Smooth muscle cell (in vitro differentiated cells): ENCODE measurements around the gene ADAM19. TPM values are rescaled to one million over a fixed set of nuclear protein-coding genes. Genes with fewer than 3 reads are reported as not detected.
"Not testable (repeated sequence)": the region's sequence is repeated elsewhere in the genome, so short reads cannot be mapped to it uniquely, and the experiment has no call there.

Experiments
- DNase-seq: peaks from one replicate; lab custom pipeline; 2025; ENCODE audit not compliant: unreplicated experiment; lab: John Stamatoyannopoulos, UW
- H2AFZ ChIP-seq: fragments of 200-600 bp; sonication (generic); 2 replicates; pipeline ENCODE4 v1.6.0; 2016; ENCODE audit warnings: antibody characterized with exemption, low read depth, mild to moderate bottlenecking
- H3F3A ChIP-seq: fragments of 200-600 bp; sonication (generic); 2 replicates; pipeline ENCODE4 v1.6.0; 2017; ENCODE audit warnings: antibody characterized with exemption, low read depth
- H3K27ac ChIP-seq: fragments of 200-600 bp; sonication (generic); 2 replicates; pipeline ENCODE4 v1.5.1; 2016; ENCODE audit warnings: low read depth, mild to moderate bottlenecking
- H3K27me3 ChIP-seq: fragments of 200-600 bp; sonication (generic); 2 replicates; pipeline ENCODE4 v1.6.1; 2016; ENCODE audit warnings: low read depth, mild to moderate bottlenecking
- H3K36me3 ChIP-seq: fragments of 200-600 bp; sonication (generic); 2 replicates; pipeline ENCODE4 v1.5.1; 2016; ENCODE audit warnings: low read depth
- H3K4me1 ChIP-seq: fragments of 200-600 bp; sonication (generic); 2 replicates; pipeline ENCODE4 v1.5.1; 2016; ENCODE audit warnings: low read depth
- H3K4me2 ChIP-seq: fragments of 200-600 bp; sonication (generic); 2 replicates; pipeline ENCODE4 v1.6.0; 2016; ENCODE audit warnings: mild to moderate bottlenecking
- H3K4me3 ChIP-seq: fragments of 200-600 bp; sonication (generic); 2 replicates; pipeline ENCODE4 v1.5.1; 2016; ENCODE audit warnings: mild to moderate bottlenecking
- H3K79me2 ChIP-seq: fragments of 200-600 bp; sonication (generic); 2 replicates; pipeline ENCODE4 v1.6.0; 2016; ENCODE audit warnings: low read depth, mild to moderate bottlenecking
- H3K9ac ChIP-seq: fragments of 200-600 bp; sonication (generic); 2 replicates; pipeline ENCODE4 v1.6.0; 2016; ENCODE audit warnings: low read depth
- H3K9me3 ChIP-seq: fragments of 200-600 bp; sonication (generic); replicated peaks from 2 replicates; pipeline ENCODE4 v1.5.1; 2016; ENCODE audit warnings: low read depth
- H4K20me1 ChIP-seq: fragments of 200-600 bp; sonication (generic); 2 replicates; pipeline ENCODE4 v1.6.0; 2016; ENCODE audit warnings: low read depth
- CTCF ChIP-seq: fragments of 200-600 bp; sonication (generic); IDR thresholded peaks from 2 replicates; pipeline ENCODE4 v1.5.1; 2017; ENCODE audit warnings: borderline replicate concordance, mild to moderate bottlenecking, antibody characterized with exemption; ENCODE audit not compliant: insufficient read depth, poor library complexity, severe bottlenecking
- WGBS: methylation state at CpG from one replicate; pipeline ENCODE4 v1.1.7; 2016; ENCODE audit warnings: low lambda C conversion rate; 5-methylcytosine and 5-hydroxymethylcytosine counted together
- polyA plus RNA-seq: library from polyadenylated mRNA; unstranded; fragments of >200 nt; fragmentation: Nextera tagmentation; extraction: Ambion mirVana; gene quantifications from 2 replicates; pipeline ENCODE4 v1.2.1, GENCODE V29; 2016
- small RNA-seq: library from RNA; depleted of rRNA; stranded (forward); fragments of <200 nt; gene quantifications from one replicate; pipeline ENCODE3, GENCODE V24; 2014
- total RNA-seq: library from RNA; depleted of rRNA; stranded (reverse); fragments of >200 nt; gene quantifications from 2 replicates; pipeline ENCODE4 v1.2.3, GENCODE V29; 2014

Gene ADAM19
- total and polyA plus RNA-seq, 2 experiments from 2014 or later: 62.2 to 112 TPM

GRCh38 chr5:157434096-157434495, 141.5 kb downstream of the ADAM19 start:
- no peak overlapping the region for H3K27ac ChIP-seq
- no peak overlapping the region for H3K4me3 ChIP-seq
- H3K4me1 ChIP-seq: no peaks in the 10 kb centered on the region
- H2AFZ ChIP-seq: no peak overlapping the region
- H3K36me3 ChIP-seq: no peaks in the 10 kb centered on the region
- H3K27me3 ChIP-seq: no peaks in the 10 kb centered on the region
- H3K79me2 ChIP-seq: no peaks in the 10 kb centered on the region
- WGBS: 96% methylated on average over 4 of the region's 4 CpGs
- H3K4me2 ChIP-seq: no peak overlapping the region
- H4K20me1 ChIP-seq: no peaks in the 10 kb centered on the region
- TF ChIP-seq CTCF: no peak
- H3K9ac ChIP-seq: no peak overlapping the region
- DNase-seq: no peak
- no peaks in the 10 kb centered on the region for H3K9me3 ChIP-seq
- H3F3A ChIP-seq: no peaks in the 10 kb centered on the region

- peak overlapping the region; percentile 1 for H2AFZ ChIP-seq
- H4K20me1 ChIP-seq: no peaks in the 10 kb centered on the region
- no peak overlapping the region for H3K27ac ChIP-seq
- H3K4me2 ChIP-seq: no peak overlapping the region
- no peaks in the 10 kb centered on the region for H3K4me1 ChIP-seq
- H3F3A ChIP-seq: no peaks in the 10 kb centered on the region
- WGBS: 45% methylated on average over 4 of the region's 4 CpGs
- TF ChIP-seq CTCF: peak; percentile 37
- no peaks in the 10 kb centered on the region for H3K79me2 ChIP-seq
- DNase-seq: no peak
- H3K4me3 ChIP-seq: no peak overlapping the region
- no peaks in the 10 kb centered on the region for H3K9me3 ChIP-seq
- no peaks in the 10 kb centered on the region for H3K36me3 ChIP-seq
- no peaks in the 10 kb centered on the region for H3K27me3 ChIP-seq
- H3K9ac ChIP-seq: no peak overlapping the region
Measured at GRCh38 chr5:157431544-157432200, 143.9 kb downstream of the ADAM19 start.

- not testable (repeated sequence) for H3K79me2 ChIP-seq, H4K20me1 ChIP-seq, H3K9me3 ChIP-seq, H3K4me3 ChIP-seq, H2AFZ ChIP-seq, DNase-seq, H3K27me3 ChIP-seq, H3F3A ChIP-seq, H3K27ac ChIP-seq, H3K36me3 ChIP-seq, H3K9ac ChIP-seq, H3K4me2 ChIP-seq, H3K4me1 ChIP-seq
- 93% methylated on average over 5 of the region's 5 CpGs for WGBS
Measured at GRCh38 chr5:157429920-157430319, 145.7 kb downstream of the ADAM19 start.

Small RNAs within 50 kb of the gene (small RNA-seq; reads per million reads assigned to genes)
- gene RNU6-390P: not detected

Other genes with a start within 250 kb of the ADAM19 start
- 3.5 and 6.9 TPM in 2 replicates for gene NIPAL4, start 115.6 kb downstream of the ADAM19 start, total RNA-seq
- 0.37 and 2.7 TPM in 2 replicates for gene NIPAL4, start 115.6 kb downstream of the ADAM19 start, polyA plus RNA-seq
- 1.5 TPM in 1 of 2 replicates, not detected in the other for gene SOX30, start 76.7 kb upstream of the ADAM19 start, total RNA-seq
- 0.38 TPM in 1 of 2 replicates, not detected in the other for gene SOX30, start 76.7 kb upstream of the ADAM19 start, polyA plus RNA-seq
- not detected in 2 replicates for gene C5orf52, start 95.8 kb upstream of the ADAM19 start, total RNA-seq
- gene C5orf52, start 95.8 kb upstream of the ADAM19 start, polyA plus RNA-seq: not detected in 2 replicates
- 6.5 and 12.9 TPM in 2 replicates for gene THG1L, start 155.6 kb upstream of the ADAM19 start, total RNA-seq
- gene THG1L, start 155.6 kb upstream of the ADAM19 start, polyA plus RNA-seq: 3.9 and 4.4 TPM in 2 replicates
- gene LSM11, start 167.9 kb upstream of the ADAM19 start, total RNA-seq: 6.4 and 7.5 TPM in 2 replicates
- gene LSM11, start 167.9 kb upstream of the ADAM19 start, polyA plus RNA-seq: 2.2 and 2.6 TPM in 2 replicates